ENCODE results near the gene DHODH.
"Not testable (repeated sequence)": the region's sequence is repeated elsewhere in the genome, so short reads cannot be mapped to it uniquely, and the experiment has no call there.

GRCh38 chr16:72059060-72059459 is 50.5 kb downstream of the DHODH start:
- TF ChIP-seq ZFP37 (tag by site-specific recombination; IDR thresholded peaks at IDR 0.05); ZNF140 (tag by site-specific recombination; IDR thresholded peaks at IDR 0.05); ZNF146 (tag by site-specific recombination; IDR thresholded peaks at IDR 0.05); CTCF (tag by site-specific recombination; IDR thresholded peaks at IDR 0.05); ZNF221 (tag by site-specific recombination; IDR thresholded peaks at IDR 0.05; ENCODE audit: borderline replicate concordance); ZNF704 (tag by site-specific recombination; IDR thresholded peaks at IDR 0.05); ZSCAN23 (tag by site-specific recombination; IDR thresholded peaks at IDR 0.05); ZBTB1 (tag by site-specific recombination; IDR thresholded peaks at IDR 0.05): not testable (repeated sequence)
